Memory B cell (primary cell): ENCODE results near the gene SGPP1.

Experiments
- ATAC-seq: fragments of 150-1000 bp; cut with Tn5 transposase; 2 replicates; pipeline ENCODE4 v1.10.0; 2021; ENCODE audit warnings: low read depth, mild to moderate bottlenecking, moderate library complexity
- DNase-seq, 2 donors: peaks; one replicate each; pipeline ENCODE4 v3.0.0; 2022; ENCODE audit warnings: low spot score in 2 of 2
- H3K27ac Mint-ChIP-seq: one replicate; pipeline ENCODE4 v1.8.0; 2022; ENCODE audit warnings: mild to moderate bottlenecking, moderate library complexity, mixed read lengths
- H3K27me3 Mint-ChIP-seq: one replicate; pipeline ENCODE4 v1.8.0; 2022; ENCODE audit warnings: mixed read lengths
- H3K36me3 Mint-ChIP-seq: one replicate; pipeline ENCODE4 v1.8.0; 2022; ENCODE audit warnings: mild to moderate bottlenecking, mixed read lengths
- H3K4me1 Mint-ChIP-seq: one replicate; pipeline ENCODE4 v1.8.0; 2022; ENCODE audit warnings: mixed read lengths
- H3K4me3 Mint-ChIP-seq: one replicate; pipeline ENCODE4 v1.8.0; 2022; ENCODE audit warnings: mild to moderate bottlenecking, moderate library complexity, mixed read lengths
- H3K9me3 Mint-ChIP-seq: one replicate; pipeline ENCODE4 v1.8.0; 2022; ENCODE audit warnings: mixed read lengths

SGPP1 gene

DNA sequence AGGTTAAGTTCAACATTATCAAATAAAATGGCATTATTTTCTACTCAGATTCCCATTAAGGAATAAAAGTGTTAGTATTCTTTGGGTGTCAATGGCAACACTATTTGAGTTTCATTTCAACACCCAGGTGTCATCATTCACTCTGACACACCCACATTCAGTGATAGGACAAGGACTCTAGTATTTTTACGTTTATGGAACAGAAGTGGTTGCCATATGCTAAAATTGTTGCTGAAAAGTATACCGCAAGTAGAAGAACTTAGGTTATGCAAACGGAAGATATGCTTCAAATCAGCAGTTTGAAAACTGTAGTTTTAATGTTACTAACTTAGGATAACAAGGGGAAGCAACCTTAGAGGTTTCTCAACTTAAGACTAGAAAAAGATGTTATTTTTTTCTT, 20.0 kb upstream of the SGPP1 start:
- Mint-ChIP-seq H3K4me1 (peaks cover 33% of the 10 kb centered on the region), H3K27ac (peak overlapping the region; percentile 98), H3K36me3 (no peaks in the 10 kb centered on the region), H3K9me3 (no peaks in the 10 kb centered on the region), H3K27me3 (no peaks in the 10 kb centered on the region), H3K4me3 (peak overlapping the region; percentile 81)
- peak in 1 of 2 donors; percentile 44 for DNase-seq
- peak; percentile 50 for ATAC-seq

DNA sequence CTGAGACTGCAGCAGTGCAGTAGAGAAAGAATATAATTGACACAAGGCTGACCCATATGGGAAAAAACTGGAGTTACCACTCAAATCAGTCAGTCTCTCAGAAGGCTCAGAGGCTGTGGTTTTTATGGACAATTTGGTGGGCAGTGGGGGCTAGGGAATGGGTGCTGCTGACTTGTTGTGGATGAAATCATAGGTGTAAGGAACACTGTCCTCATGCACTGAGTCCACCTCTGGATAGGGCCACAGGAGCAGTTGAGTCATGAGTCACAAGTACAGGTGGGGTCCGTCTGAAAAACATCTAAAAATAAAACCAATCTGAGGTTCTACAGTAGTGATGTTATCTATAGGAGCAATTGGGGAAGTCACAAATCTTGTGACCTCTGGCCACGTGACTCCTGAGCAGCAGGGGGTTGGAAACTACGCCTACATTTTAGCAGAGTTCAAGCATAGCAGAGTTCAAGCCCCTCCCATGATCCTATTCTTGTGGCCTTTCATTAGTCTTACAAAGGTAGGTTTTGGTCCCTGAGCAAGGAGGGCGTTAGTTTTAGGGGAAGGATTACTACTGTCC, 18.1 kb upstream of the SGPP1 start:
- H3K4me3 Mint-ChIP-seq = peak overlapping the region; percentile 60
- H3K27me3 Mint-ChIP-seq = no peaks in the 10 kb centered on the region
- DNase-seq (peak; percentile 32 to 66), ATAC-seq (peak; percentile 77)
- H3K27ac Mint-ChIP-seq = peak overlapping the region; percentile 98
- no peaks in the 10 kb centered on the region for H3K36me3 Mint-ChIP-seq
- peaks cover 29% of the 10 kb centered on the region for H3K4me1 Mint-ChIP-seq
- no peaks in the 10 kb centered on the region for H3K9me3 Mint-ChIP-seq

DNA sequence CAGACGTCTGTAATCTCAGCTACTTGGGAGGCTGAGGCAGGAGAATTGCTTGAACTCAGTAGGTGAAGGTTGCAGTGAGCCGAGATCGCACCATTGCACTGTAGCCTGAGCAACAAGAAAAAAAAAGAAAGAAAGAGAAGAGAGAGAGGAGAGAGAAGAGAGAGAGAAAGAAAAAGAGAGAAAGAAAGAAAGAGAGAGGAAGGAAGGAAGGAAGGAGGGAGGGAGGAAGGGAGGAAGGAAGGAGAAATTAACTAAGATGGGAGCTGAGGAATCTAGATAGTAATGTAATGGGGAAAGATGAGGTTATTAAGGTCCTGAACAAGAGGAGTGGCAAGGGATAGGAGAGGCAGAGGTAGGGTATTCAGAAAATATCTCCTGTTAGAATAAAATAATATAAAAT, 17.4 kb upstream of the SGPP1 start:
- DNase-seq = no peak
- H3K27ac Mint-ChIP-seq = peak overlapping the region; percentile 98
- no peaks in the 10 kb centered on the region for H3K9me3 Mint-ChIP-seq
- no peaks in the 10 kb centered on the region for H3K27me3 Mint-ChIP-seq
- H3K4me3 Mint-ChIP-seq = peak overlapping the region; percentile 25
- no peak for ATAC-seq
- H3K36me3 Mint-ChIP-seq = no peaks in the 10 kb centered on the region
- H3K4me1 Mint-ChIP-seq = peaks cover 31% of the 10 kb centered on the region

DNA sequence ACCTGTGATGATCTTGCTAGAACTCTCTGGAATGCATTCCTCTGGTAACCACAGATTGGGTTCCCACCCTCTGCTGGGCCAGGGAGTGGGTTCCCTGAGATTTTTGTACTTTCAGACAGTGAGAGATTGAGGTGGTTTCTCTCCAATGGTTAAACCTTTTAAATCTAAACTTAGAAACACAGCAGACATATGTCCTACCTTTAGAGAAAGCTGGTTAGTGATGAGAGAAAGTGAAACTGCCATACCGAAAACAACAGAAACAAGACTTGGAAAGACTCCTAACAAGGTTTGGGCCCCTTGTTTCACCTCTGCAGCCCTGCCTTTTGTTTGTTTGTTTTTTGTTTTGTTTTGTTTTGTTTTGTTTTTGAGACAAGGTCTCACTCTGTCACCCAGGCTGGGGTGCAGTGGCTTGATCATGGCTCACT, 9.7 kb upstream of the SGPP1 start:
- peak overlapping the region; percentile 77 for H3K27ac Mint-ChIP-seq
- H3K4me3 Mint-ChIP-seq = peak overlapping the region; percentile 75
- ATAC-seq (peak; percentile 71), DNase-seq (no peak)
- no peaks in the 10 kb centered on the region for H3K9me3 Mint-ChIP-seq
- no peaks in the 10 kb centered on the region for H3K27me3 Mint-ChIP-seq
- peaks cover 16% of the 10 kb centered on the region for H3K4me1 Mint-ChIP-seq
- H3K36me3 Mint-ChIP-seq = no peaks in the 10 kb centered on the region

DNA sequence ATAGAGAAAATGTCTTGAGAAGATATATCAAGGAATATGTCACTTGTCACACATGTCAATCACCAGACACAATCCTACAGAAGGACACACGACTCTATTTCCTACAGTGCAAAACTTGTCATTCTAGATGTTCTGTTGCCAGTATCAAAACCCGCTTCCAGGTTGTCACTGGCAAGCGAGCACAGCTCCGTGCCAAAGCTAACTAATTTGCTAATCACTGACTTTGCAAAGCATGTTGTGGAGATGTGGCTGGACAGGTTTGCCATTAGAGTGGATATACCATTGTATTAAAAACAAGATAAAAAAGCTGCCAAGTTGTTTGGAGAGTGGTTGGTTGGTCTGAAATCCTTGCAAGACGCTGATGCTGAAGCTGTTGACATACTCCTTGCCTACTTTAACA, 7.9 kb upstream of the SGPP1 start:
- ATAC-seq = no peak
- no peaks in the 10 kb centered on the region for H3K36me3 Mint-ChIP-seq
- no peaks in the 10 kb centered on the region for H3K27me3 Mint-ChIP-seq
- H3K4me1 Mint-ChIP-seq = peaks cover 16% of the 10 kb centered on the region
- H3K9me3 Mint-ChIP-seq = no peaks in the 10 kb centered on the region
- H3K27ac Mint-ChIP-seq = no peak overlapping the region
- H3K4me3 Mint-ChIP-seq = no peak overlapping the region
- DNase-seq = no peak

DNA sequence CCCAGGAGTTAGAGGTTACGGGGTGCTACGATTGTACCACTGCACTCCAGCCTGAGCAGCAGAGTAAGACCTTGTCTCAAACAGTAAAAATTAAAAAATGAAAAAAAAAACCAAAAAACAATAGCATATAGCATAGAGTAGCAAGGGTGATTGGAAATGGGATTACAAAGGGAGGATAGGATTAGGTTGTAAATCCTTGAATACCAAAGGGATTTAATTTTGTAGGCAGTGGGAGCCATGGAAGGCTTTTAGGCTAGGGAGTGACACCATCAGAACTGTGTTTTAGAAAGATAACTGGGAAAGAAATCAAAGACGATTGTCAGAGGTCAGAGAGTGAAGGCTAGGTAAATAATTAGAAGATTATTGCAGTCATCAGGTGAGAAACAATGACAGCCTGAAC, 2.8 kb upstream of the SGPP1 start:
- no peak overlapping the region for H3K27ac Mint-ChIP-seq
- ATAC-seq = no peak

DNA sequence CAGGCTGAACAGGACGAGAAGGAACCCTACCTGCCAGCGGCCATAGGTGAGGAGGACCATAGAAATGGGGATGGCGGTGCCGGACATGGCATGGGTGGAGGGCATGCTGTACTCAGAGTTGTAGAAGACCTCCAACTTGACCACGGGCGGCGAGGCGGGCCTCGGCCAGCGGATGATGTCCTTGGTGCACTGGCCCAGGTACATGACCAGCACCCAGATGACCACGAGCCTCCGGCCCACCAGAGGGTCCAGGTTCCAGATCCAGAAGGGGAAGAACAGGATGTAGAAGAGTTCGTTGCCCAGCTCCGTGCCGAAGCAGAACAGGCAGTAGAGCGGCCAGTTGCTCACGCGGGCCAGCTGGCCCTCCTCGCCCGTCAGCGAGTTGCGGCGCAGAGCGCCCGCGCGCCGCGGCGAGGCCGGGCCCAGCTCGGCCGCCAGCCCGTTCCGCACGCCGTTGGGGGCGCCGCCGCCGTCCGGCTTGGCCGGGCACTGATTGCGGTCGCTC, 582 bp downstream of the SGPP1 start:
- Mint-ChIP-seq H3K4me1 (peaks cover 26% of the 10 kb centered on the region), H3K27ac (peak overlapping the region; percentile 96), H3K27me3 (no peaks in the 10 kb centered on the region), H3K36me3 (peaks cover 6% of the 10 kb centered on the region), H3K4me3 (peak overlapping the region; percentile 93), H3K9me3 (no peaks in the 10 kb centered on the region)
- peak; percentile 23 for ATAC-seq
- no peak for DNase-seq

More for the DNA sequence above, 2.8 kb upstream of the SGPP1 start:
- Mint-ChIP-seq H3K9me3 (no peaks in the 10 kb centered on the region), H3K4me1 (peaks cover 16% of the 10 kb centered on the region), H3K36me3 (peaks cover 3% of the 10 kb centered on the region), H3K27me3 (no peaks in the 10 kb centered on the region), H3K4me3 (no peak overlapping the region)
- no peak for DNase-seq

DNA sequence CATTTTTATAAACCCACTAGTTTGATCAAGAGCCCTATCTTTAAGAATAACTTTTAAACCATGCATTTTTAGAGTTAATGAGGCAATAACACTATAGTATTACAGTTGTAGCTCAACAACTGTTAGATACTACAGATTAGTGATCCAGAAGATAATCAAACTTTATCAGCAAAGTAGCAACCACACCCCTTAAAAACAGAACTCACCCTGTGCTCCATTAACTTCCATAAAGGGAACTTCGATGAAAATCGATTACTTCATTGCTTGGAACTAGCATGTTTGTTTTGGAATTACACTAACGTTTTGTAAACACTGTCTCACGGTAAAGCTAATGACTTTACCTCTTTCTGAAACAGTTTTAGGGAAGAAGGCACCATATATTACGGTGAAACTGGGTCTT, 1.4 kb downstream of the SGPP1 start:
- H3K36me3 Mint-ChIP-seq = peaks cover 7% of the 10 kb centered on the region
- H3K27me3 Mint-ChIP-seq = no peaks in the 10 kb centered on the region
- peaks cover 26% of the 10 kb centered on the region for H3K4me1 Mint-ChIP-seq
- H3K4me3 Mint-ChIP-seq = peak overlapping the region; percentile 93
- DNase-seq (no peak), ATAC-seq (no peak)
- H3K27ac Mint-ChIP-seq = peak overlapping the region; percentile 96
- no peaks in the 10 kb centered on the region for H3K9me3 Mint-ChIP-seq

DNA sequence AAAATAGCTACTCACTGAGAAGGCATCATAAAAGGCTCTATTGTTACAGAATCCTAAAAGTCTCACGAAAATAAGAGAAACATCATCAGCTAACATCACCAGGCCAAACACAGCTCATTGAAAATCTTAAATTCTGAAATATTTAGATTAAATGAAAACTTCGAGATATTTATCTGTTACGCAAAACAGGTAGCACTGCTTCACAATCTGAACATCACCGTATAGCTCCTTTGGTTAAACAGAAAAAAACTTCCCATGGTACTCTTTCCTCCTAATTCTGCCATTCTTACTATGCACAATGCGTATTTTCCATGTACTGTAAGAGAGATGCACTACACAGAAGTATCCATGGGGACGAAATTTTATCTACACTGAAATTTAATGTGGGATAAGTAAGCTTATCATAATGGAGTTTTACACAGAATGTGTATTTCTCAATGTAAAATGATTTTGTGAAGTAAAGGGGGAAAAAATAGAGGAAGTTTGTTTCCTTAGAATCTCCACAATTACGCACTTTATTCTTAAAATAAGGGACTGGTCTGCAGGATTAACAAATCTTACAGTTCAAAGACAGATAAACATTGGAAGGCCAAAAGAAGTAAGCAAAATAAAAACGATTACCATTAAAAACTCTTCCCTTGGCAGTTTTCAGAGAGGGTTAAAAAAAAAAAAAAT, 1.9 kb downstream of the SGPP1 start:
- peaks cover 26% of the 10 kb centered on the region for H3K4me1 Mint-ChIP-seq
- H3K27ac Mint-ChIP-seq = peak overlapping the region; percentile 96
- ATAC-seq (no peak), DNase-seq (no peak)
- peaks cover 10% of the 10 kb centered on the region for H3K36me3 Mint-ChIP-seq
- H3K27me3 Mint-ChIP-seq = no peaks in the 10 kb centered on the region
- no peaks in the 10 kb centered on the region for H3K9me3 Mint-ChIP-seq
- H3K4me3 Mint-ChIP-seq = peak overlapping the region; percentile 93

DNA sequence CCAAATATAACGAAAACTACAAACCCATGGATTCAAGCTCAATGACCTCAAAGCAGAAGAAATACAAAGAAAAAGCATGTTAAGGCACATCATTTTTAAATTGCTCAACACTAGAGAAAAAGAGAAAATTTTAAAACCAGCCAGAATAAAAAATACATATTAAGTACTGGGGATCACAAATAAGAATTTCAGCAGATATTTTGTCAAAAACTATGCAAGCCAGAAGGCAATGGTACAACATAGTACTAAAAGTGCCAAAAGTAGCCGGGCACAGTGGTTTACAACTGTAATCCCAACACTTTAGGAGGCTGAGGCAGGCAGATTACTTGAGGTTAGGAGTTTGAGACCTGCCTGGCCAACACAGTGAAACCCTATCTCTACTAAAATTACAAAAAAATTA, 10.2 kb downstream of the SGPP1 start:
- peaks cover 1% of the 10 kb centered on the region for H3K9me3 Mint-ChIP-seq
- H3K4me3 Mint-ChIP-seq = no peak overlapping the region
- ATAC-seq = no peak
- peaks cover 19% of the 10 kb centered on the region for H3K4me1 Mint-ChIP-seq
- H3K27me3 Mint-ChIP-seq = no peaks in the 10 kb centered on the region
- H3K27ac Mint-ChIP-seq = peak overlapping the region; percentile 38
- H3K36me3 Mint-ChIP-seq = peaks cover 28% of the 10 kb centered on the region
- DNase-seq = no peak

DNA sequence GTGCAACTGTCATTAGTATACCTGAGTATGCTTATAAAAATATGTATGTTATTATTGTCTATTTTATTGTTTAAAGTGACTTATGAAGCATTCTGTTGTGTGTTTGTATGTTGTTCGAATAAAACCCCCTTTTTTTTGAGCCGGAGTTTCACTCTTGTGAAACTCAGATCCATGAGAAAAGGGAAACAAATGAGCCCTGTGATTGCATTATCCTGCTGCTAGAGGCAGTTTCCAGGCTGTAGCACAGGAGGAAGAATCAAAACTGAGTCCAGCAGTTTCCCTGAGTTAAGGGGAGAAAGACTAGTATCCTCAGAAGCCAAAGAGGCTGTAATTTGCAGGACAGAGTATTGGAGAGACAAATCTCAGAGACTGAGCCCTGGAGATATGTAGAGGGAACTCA, 12.5 kb downstream of the SGPP1 start:
- Mint-ChIP-seq H3K27me3 (no peaks in the 10 kb centered on the region), H3K27ac (peak overlapping the region; percentile 1), H3K4me3 (no peak overlapping the region), H3K36me3 (peaks cover 26% of the 10 kb centered on the region), H3K4me1 (peaks cover 26% of the 10 kb centered on the region), H3K9me3 (peaks cover 1% of the 10 kb centered on the region)
- DNase-seq (no peak), ATAC-seq (no peak)

DNA sequence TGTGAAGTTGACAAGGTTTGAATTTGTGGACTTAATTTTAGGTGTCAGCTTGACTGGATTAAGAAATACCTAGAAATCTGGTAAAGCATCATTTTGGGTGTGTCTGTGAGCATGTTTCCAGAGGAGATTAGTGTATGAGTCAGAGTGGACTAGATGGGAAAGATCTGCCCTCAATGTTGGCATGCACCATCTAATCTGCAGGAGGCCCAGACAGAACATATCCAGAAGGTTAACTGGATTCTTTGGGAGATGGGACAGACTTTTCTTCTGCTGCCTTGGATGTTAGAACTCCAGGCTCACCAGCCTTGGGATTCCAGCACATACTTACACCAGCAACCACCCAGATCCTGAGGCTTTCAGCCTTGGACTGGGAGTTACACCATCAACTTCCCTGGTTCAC, 14.1 kb downstream of the SGPP1 start:
- DNase-seq = no peak
- no peak for ATAC-seq
- H3K36me3 Mint-ChIP-seq = peaks cover 23% of the 10 kb centered on the region
- H3K4me3 Mint-ChIP-seq = no peak overlapping the region
- no peaks in the 10 kb centered on the region for H3K27me3 Mint-ChIP-seq
- H3K4me1 Mint-ChIP-seq = peaks cover 24% of the 10 kb centered on the region
- H3K9me3 Mint-ChIP-seq = peaks cover 1% of the 10 kb centered on the region
- H3K27ac Mint-ChIP-seq = peak overlapping the region; percentile 51

DNA sequence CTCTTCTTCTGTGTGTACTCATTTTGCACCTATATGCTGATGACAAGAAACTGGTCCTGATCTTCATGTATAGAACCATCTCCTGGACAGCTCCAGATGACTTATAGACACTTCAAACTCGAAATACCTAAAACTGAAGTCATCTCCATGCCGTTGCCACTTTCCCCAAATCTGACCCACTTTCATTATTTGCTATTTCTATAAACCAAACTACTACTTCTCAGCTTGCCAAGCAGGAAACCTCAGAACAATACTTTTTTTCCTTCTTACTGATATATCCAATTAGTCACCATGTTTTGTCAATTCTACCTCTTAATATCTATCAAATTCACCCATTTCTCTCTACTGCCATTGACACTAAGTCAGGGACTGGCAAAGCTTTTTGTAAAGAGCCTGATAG, 14.8 kb downstream of the SGPP1 start:
- Mint-ChIP-seq H3K27ac (peak overlapping the region; percentile 51), H3K9me3 (no peaks in the 10 kb centered on the region), H3K36me3 (peaks cover 20% of the 10 kb centered on the region), H3K4me3 (peak overlapping the region; percentile 4), H3K27me3 (no peaks in the 10 kb centered on the region), H3K4me1 (peaks cover 24% of the 10 kb centered on the region)
- ATAC-seq = no peak
- DNase-seq = no peak

DNA sequence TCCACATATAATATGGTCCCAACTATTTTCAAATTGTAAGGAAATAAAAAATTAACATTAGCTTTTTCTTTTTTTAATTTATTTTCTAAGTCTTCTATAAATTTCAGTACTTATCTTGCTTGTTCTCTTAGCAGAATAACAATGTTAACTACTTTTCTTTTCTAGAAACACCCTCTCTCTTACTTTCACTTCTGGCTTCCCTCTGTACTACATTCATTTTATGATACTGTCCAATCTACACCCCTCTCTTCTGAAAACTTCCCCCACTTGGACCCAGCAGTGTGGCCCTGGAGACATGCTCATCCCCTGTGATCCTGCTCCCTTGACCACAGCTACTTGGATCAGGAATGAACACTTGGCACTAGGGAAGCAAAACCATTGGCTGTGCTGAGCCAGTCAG, 15.7 kb downstream of the SGPP1 start:
- no peaks in the 10 kb centered on the region for H3K27me3 Mint-ChIP-seq
- DNase-seq (no peak), ATAC-seq (peak; percentile 68)
- peaks cover 17% of the 10 kb centered on the region for H3K36me3 Mint-ChIP-seq
- peak overlapping the region; percentile 56 for H3K4me3 Mint-ChIP-seq
- peaks cover 32% of the 10 kb centered on the region for H3K4me1 Mint-ChIP-seq
- H3K9me3 Mint-ChIP-seq = no peaks in the 10 kb centered on the region
- peak overlapping the region; percentile 72 for H3K27ac Mint-ChIP-seq

DNA sequence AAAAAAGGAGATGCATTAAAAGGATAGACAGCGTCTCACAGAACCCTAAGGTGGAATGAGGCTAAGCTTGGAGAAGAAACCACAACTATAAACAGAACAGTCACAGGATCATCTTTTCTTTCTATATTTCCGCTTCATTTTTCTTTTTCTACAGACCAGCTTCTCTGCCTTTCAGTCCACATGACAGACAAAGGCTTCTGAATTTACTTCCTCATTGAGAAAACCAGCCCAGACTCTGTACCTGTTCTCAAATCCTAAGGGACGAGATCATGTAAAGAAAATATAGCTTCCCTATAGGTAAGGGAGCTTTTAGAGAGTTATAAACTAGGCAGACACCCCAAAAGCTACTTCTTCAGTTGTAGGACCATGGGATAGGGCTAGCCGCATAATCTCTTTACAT, 17.4 kb downstream of the SGPP1 start:
- peaks cover 35% of the 10 kb centered on the region for H3K4me1 Mint-ChIP-seq
- H3K36me3 Mint-ChIP-seq = peaks cover 11% of the 10 kb centered on the region
- H3K27me3 Mint-ChIP-seq = no peaks in the 10 kb centered on the region
- ATAC-seq (peak; percentile 61), DNase-seq (no peak)
- peak overlapping the region; percentile 2 for H3K4me3 Mint-ChIP-seq
- H3K27ac Mint-ChIP-seq = peak overlapping the region; percentile 69
- H3K9me3 Mint-ChIP-seq = no peaks in the 10 kb centered on the region
